ENCODE measurements around the gene GRM8.

Gene GRM8

DNA sequence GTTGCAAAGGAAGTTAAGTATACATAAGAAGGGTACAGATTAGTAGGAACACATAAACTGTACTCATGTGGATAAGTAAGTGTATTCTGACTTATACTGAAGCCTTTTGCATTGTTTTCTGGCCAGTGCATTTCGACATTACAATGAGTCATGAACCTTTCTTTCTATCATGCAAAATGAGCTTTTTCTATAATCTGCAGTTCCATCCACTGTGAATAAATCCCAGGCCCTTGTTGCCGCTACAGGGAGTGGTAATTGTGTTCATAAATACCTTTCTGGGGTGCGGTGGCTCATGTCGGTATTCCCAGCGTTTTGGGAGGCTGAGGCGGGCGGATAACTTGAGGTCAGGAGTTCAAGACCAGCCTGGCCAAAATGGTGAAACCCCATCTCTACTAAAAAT lies 858.3 kb downstream of the GRM8 start:
- TF ChIP-seq PPARA (CRISPR knock-in tag; IDR thresholded peaks at IDR 0.05; ENCODE audit: borderline replicate concordance) (no peak), GLIS3 (CRISPR knock-in tag; IDR thresholded peaks at IDR 0.05) (no peak), POU6F1 (CRISPR knock-in tag; IDR thresholded peaks at IDR 0.05; ENCODE audit: borderline replicate concordance, low read depth) (no peak), ARNTL (CRISPR knock-in tag; IDR thresholded peaks at IDR 0.05; ENCODE audit: borderline replicate concordance, low read depth) (no peak), TOX (CRISPR knock-in tag; IDR thresholded peaks at IDR 0.05; ENCODE audit: borderline replicate concordance) (no peak), ESRRG (CRISPR knock-in tag; IDR thresholded peaks at IDR 0.05) (no peak)
- TF ChIP-seq, protein P1, sequence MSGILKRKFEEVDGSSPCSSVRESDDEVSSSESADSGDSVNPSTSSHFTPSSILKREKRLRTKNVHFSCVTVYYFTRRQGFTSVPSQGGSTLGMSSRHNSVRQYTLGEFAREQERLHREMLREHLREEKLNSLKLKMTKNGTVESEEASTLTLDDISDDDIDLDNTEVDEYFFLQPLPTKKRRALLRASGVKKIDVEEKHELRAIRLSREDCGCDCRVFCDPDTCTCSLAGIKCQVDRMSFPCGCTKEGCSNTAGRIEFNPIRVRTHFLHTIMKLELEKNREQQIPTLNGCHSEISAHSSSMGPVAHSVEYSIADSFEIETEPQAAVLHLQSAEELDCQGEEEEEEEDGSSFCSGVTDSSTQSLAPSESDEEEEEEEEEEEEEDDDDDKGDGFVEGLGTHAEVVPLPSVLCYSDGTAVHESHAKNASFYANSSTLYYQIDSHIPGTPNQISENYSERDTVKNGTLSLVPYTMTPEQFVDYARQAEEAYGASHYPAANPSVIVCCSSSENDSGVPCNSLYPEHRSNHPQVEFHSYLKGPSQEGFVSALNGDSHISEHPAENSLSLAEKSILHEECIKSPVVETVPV (CRISPR knock-in tag; IDR thresholded peaks at IDR 0.05) = no peak
- ATAC-seq = no peak
